Left renal pelvis (tissue), 4 donors: ENCODE measurements around the gene TRIM10. TPM values are rescaled to one million over a fixed set of nuclear protein-coding genes. Genes with fewer than 3 reads are reported as not detected.

ENCODE experiments used
- DNase-seq, 4 donors: peaks; one replicate each; pipeline ENCODE4 v3.0.0-alpha.2; 2013; ENCODE audit warnings: low read depth in 4 of 4, low spot score in 3 of 4
- polyA plus RNA-seq, 4 donors: library from polyadenylated mRNA; unstranded; fragments of 120-200 nt; gene quantifications; one replicate each; pipeline ENCODE4 v1.2.1, GENCODE V29; 2013; ENCODE audit not compliant: insufficient read length in 4 of 4

The TRIM10 gene
- 1 to 10 TPM in 1 of 4 donors, under 1 TPM in 3; 0.45 to 2.6 (median 0.48) TPM for polyA plus RNA-seq

DNA sequence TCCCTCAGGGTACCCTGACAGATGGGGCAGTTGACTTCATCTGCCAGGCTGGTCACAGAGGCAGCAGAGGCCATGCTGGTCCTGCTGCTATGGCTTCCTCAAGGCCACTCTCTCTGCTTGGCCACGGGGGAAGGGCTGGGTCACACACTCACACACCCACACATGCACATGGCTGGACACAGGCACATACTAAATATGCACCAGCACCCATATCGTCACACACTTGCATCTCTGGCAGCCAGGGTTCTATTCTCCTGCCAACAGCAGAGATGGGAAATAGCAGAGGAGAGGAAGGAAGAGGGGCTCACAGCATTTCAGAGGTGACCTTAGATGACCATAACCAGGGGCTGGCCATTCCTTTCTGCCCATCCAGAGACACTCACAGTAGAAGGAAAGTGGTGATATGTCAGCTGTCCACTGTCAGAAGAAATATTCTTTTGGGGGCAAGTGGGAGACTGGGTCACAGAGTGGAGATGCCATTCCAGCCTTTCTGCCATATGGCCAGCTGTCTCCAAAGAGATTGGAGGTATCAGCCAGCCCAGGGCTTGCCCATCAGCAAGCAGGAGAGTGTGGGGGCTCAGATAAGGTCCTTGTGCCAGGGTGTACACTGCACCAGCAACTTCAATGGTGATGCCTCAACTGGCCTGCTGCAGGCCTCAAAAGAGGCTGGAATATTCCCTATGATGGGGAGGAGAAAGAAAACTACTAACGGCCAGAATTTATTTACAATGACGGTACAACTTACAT lies at the start of gene TRIM10:
Gene TRIM10 (minus strand): TSS at position 427 of the 747 bp plus-strand sequence. CDS start 353 bp downstream, at position 74.
- no peak for DNase-seq

DNA sequence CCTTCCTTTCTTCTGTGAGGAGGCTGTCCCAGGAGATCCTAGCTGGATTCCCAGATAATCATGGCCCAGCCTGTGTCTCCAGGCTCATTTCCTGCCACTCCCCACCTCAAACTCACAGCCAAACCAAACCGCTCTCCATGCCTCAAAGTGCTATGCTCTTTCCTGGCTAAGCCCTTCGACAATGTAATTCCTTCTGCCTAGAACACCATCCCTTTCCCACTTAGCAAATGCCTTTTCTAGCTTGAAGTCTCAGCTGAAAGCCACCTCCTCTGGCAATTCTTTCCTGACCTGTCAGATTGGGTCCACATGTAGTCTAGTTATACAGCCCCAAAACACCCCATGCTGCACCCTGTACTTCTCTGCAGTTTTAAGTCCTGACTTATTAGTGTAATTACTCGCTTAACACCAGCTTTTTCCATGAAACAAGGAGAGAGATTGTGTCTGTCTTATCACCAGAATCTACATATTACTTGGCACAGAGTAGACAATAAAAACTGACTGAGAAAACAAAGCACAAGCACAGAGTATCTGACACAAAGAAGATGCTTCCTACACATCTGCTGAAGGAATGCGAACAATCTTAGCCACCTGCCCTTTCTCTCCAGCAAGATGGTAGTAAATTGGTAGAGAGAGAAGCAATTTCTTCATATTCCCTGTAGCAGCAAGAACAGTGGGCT lies 46.7 kb upstream of the TRIM10 start:
- DNase-seq = no peak

DNA sequence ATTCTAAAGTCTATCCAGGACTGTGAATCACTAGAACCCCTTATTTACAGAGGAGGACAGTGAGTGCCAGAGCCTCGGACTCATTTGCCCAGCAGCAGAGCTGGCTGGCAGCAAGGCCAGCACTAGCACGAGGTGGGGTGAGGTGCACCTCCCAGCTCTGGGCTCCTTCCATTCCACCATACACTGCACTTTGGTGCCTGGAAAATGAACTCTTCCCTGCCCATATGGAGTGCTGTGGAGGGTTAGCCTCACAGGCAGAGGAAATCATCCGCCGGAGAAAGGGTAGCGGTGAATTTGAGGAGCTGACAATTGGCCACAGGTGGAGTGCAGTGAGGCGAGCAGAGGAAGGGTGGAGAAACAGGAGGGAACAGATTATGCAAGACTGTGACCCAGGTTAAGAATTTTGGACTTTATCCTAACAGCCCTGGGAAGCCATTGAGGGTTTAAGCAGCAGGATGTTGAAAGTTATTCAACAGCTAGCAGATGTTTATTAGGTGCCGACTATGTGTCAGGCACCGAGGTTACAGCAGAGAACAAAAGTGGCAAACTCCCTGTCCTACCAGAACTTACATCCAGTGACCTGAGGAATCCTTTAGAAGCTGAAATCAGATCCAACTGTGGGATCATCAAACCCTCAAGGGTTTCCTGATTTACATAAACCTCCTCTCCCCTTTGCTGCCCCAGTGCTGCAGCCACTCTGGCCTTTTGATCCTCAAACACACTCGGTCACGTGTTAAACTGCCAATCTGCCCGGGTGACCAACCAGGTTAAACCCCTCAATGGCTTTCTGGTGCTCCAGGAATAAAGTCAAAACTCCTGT lies 46.0 kb upstream of the TRIM10 start:
- DNase-seq = peak in 1 of 4 donors; percentile 26

DNA sequence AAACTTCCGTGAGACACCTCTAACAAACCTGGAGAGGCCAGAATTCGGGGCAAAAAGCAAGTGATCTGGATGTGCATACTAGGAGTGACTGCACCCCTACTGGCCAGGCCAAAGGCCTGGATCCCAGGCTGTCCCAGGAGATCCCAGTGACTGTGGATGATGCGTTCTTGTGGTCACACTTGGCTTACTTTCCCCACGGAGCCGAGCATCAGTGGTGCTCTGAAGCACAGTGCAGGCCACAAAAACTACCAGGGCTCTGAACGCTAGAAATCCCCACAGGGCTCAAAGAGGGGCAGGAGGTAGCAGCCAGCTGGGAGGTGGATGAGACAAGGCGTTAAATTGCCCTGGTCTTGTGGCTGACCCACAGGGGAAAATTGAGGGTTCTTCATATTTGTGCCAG lies 45.1 kb upstream of the TRIM10 start:
- DNase-seq = no peak

GRCh38 chr6:30204116-30204515 lies 43.1 kb upstream of the TRIM10 start:
- DNase-seq = no peak

GRCh38 chr6:30202366-30202765 lies 41.4 kb upstream of the TRIM10 start:
- DNase-seq = no peak

DNA sequence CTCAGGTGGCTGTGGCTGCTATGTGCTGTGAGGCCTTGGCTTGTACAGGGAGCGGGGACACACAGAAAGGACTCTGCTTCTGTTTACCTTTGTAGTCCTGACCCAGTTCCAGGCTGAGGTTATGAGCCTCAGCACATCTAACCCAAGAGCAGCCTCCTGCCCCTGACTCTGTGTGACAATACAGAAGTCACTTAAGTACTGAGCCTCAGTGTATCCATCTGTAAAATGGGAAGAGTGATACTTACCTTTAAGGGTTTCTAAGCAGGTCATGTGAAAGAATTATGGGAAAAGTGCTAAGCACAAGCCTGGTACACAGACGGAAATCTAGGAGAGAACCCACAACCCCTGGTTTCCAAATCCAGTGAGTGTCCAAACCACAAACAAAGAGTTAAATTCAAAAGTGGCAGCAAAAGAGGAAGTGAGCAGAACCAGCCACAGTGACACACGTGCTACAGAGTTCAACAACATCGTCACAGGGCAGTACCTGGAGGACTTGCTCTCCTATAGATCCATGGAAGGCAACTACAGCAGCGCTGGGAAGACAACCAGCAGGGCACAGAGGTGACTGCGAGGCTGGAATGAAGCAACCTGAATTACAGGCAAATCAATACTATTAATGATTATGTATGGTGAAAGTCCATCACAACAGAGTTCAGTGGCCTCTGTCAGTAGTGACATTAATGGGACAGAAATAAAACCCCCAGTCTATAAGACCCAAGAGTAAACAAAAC lies 39.7 kb upstream of the TRIM10 start:
- DNase-seq = no peak

GRCh38 chr6:30198166-30199084 lies 37.4 kb upstream of the TRIM10 start:
- no peak for DNase-seq

DNA sequence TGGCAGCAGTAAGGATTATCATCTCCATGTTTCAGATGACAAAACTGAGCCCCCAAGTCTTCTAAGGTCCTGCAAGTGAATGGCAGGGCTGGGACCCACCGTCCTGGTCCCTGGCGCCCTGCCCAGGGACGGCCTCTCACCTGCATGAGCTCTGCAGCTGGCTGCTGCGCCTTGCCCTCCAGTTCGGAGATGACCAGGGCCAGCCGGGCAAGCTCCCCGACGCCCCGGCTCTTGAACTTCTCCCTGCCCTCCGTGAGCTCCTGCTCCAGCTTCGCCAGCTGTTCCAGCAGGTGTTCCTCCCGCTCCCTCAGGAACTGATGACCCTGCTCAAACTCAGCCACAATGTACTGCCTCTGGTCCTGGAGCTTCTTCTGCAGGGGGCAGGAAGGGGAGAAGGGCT lies 35.4 kb upstream of the TRIM10 start:
- no peak for DNase-seq

- DNase-seq = no peak
Measured at GRCh38 chr6:30195951-30196350, 34.9 kb upstream of the TRIM10 start.

DNA sequence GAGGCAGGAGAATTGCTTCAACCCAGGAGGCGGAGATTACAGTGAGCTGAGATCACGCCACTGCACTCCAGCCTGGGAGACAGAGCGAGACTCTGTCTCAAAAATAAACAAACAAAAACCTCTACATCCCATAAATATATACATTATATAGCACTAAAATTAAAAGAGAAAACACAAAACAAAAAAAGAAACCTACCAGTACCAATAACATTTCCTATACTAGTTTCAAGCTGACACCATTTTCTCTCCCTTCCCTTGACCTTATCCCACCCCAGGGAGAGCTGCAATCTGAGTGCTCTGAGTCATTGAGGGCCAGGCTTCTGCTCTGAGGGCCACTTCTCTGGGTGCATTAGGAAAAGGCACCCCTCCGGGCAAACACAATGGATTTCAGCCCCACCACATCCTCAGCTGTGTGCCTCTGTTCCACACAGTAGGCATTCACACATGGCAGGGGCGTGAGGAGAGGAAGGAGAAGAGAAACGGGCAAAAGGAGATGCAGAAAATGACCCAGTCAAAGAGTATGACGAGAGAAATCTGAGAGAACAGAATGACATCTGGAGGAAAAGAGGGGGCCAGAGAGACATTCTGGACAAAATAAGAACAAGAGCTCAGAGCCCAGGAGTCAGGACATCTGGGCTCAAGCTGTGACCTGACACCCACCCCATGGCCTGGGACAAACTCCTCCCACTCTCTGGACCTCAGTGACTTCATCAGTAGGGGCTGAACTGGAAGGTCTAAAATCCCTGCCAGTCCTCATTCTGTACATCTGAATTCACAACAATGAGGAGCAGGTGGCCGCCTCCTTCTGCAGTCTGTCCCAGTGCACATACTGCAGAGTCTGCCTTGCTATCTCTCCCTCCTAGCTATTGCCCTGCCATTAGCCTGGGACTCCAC lies 34.0 kb upstream of the TRIM10 start:
- no peak for DNase-seq

DNA sequence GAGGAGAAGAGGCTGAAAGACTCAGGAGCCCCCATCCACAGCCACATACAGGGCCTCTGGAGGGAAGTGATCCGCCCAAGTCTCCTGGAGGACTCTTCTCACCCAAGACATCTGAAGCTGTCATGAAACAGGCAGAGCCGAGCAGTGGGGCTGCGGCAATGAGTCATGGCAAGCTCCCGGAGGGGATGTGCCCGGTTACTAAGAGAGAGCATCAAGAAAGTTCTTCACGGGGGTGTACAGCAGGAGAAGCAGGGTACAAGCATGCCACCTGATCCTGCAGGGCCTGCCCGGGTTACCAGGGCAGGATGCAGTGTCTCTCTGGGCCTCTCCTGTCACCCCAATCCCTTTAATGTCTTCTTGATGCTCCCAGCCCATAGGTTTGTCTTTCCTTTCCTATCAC lies 31.1 kb upstream of the TRIM10 start:
- no peak for DNase-seq

- no peak for DNase-seq
Measured at GRCh38 chr6:30188541-30188940, 27.5 kb upstream of the TRIM10 start.

DNA sequence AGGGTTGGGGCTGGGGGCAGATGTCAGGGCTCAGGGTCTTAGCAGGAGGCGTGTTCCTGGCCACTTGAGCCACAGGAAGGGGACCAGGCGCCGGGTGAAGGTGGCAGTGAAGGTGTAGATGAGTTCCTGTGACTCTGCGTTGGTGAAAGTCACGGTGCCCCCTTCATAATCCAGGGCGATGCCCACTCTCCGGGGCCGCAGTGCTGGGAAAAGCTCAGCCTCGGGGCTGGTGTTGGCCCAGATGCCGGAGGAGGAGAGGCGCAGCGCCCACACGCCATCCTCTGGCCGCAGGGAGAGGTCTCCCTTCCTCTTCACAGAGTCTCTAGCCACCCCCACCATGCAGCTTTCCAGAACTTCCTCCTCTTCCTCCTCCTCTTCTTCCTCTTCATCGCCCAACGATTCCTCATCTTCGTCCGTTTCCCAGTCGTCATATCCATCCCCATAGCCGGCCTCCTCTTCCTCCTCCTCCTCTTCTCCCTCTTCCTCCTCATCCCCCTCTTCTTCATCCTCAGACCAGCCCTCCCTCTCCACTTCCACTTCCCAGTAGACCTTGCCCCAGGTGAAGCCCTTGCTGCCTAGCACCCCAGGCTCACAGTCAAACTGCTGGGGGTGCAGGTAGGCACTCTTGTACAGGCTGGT lies 25.0 kb upstream of the TRIM10 start:
- DNase-seq = no peak

- DNase-seq = no peak
Measured at GRCh38 chr6:30184417-30185031, 23.5 kb upstream of the TRIM10 start.

DNA sequence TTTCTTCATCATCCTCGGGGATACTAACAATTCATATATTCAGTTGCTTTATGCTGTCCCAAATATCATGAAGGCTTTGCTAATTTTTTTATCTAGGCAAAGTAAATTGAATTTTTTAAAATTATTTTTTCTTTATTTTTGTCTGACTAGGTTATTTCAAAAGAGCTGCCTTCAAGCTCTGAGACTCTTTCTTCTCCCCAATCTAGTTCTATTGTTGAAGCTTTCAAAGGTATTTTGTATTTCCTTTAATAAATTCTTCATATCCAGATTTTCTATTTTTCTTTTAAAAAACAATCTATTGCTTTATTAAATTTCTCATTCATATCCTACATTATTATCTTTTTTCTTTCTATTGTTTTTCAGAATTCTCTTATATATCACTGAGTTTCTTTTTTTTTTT lies 19.1 kb upstream of the TRIM10 start:
- no peak for DNase-seq

GRCh38 chr6:30178837-30179236 lies 17.8 kb upstream of the TRIM10 start:
- no peak for DNase-seq

- DNase-seq = no peak
Measured at GRCh38 chr6:30175765-30176164, 14.8 kb upstream of the TRIM10 start.
